ACHN (cell line): ENCODE measurements around the gene DPP6.
"Not testable (repeated sequence)": the region's sequence is repeated elsewhere in the genome, so short reads cannot be mapped to it uniquely, and the experiment has no call there.

Experiments
- DNase-seq: peaks from one replicate; pipeline ENCODE4 v3.0.0-alpha.2; 2015
- in situ Hi-C: cut with HindIII; loops from 2 replicates; pipeline ENCODE4 v1.10.0; 2017; ENCODE audit warnings: low sequenced_read_pairs, low pct_ligation_motif_present, low pct_unique_long_range_greater_than_20kb

Gene DPP6

GRCh38 chr7:154060551-154060950, 8.4 kb downstream of the DPP6 start:
- DNase-seq, in situ Hi-C loops: not testable (repeated sequence)

- in situ Hi-C loops = not testable (repeated sequence)
- peak; percentile 46 for DNase-seq
Observed at GRCh38 chr7:154071833-154072232, 19.6 kb downstream of the DPP6 start.

- DNase-seq, in situ Hi-C loops: not testable (repeated sequence)
Observed at GRCh38 chr7:154072395-154073181, 20.4 kb downstream of the DPP6 start.

- in situ Hi-C loops, DNase-seq: not testable (repeated sequence)
Observed at GRCh38 chr7:154078523-154078922, 26.3 kb downstream of the DPP6 start.

- in situ Hi-C loops, DNase-seq: not testable (repeated sequence)
Observed at GRCh38 chr7:154080249-154080648, 28.1 kb downstream of the DPP6 start.

GRCh38 chr7:154087037-154087725, 35.0 kb downstream of the DPP6 start:
- in situ Hi-C loops, DNase-seq: not testable (repeated sequence)

GRCh38 chr7:154092093-154092492, 39.9 kb downstream of the DPP6 start:
- in situ Hi-C loops, DNase-seq: not testable (repeated sequence)

GRCh38 chr7:154095201-154095600, 43.0 kb downstream of the DPP6 start:
- DNase-seq, in situ Hi-C loops: not testable (repeated sequence)

GRCh38 chr7:154105063-154105462, 52.9 kb downstream of the DPP6 start:
- in situ Hi-C loops, DNase-seq: not testable (repeated sequence)

GRCh38 chr7:154109615-154110014, 57.4 kb downstream of the DPP6 start:
- DNase-seq, in situ Hi-C loops: not testable (repeated sequence)

- DNase-seq, in situ Hi-C loops: not testable (repeated sequence)
Observed at GRCh38 chr7:154113732-154114351, 61.6 kb downstream of the DPP6 start.

- DNase-seq, in situ Hi-C loops: not testable (repeated sequence)
Observed at GRCh38 chr7:154117411-154118390, 65.5 kb downstream of the DPP6 start.

- DNase-seq, in situ Hi-C loops: not testable (repeated sequence)
Observed at GRCh38 chr7:154120825-154121224, 68.6 kb downstream of the DPP6 start.

- in situ Hi-C loops, DNase-seq: not testable (repeated sequence)
Observed at GRCh38 chr7:154122720-154123119, 70.5 kb downstream of the DPP6 start.

- in situ Hi-C loops, DNase-seq: not testable (repeated sequence)
Observed at GRCh38 chr7:154123397-154123796, 71.2 kb downstream of the DPP6 start.

- DNase-seq, in situ Hi-C loops: not testable (repeated sequence)
Observed at GRCh38 chr7:154129142-154129541, 76.9 kb downstream of the DPP6 start.

- DNase-seq, in situ Hi-C loops: not testable (repeated sequence)
Observed at GRCh38 chr7:154132617-154133016, 80.4 kb downstream of the DPP6 start.

GRCh38 chr7:154133703-154134277, 81.6 kb downstream of the DPP6 start:
- DNase-seq, in situ Hi-C loops: not testable (repeated sequence)
